ENCODE measurements around the gene PCAT7. TPM values are rescaled to one million over a fixed set of nuclear protein-coding genes. Genes with fewer than 3 reads are reported as not detected.

PCAT7 gene
- total RNA-seq, 1 donor from 2014 or later, result 0.08 TPM

DNA sequence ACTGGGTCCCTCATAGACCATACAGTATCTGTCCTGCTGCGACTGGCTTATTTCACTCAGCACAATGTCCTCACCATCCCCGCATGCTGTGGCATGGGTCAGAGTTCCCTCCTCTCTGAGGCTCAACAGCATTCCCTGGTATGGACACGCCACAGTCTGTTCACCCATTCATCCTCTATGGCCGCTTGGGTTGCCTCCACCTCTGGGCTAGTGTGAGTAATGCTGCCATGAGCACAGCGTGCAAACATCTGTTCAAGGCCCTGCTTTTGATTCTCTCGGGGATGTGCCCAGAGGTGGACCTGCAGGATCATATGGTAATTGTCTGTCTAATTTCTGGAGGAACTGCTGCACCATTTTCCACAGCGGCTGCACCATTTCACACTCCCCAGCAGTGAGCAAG is 44.2 kb downstream of the PCAT7 start:
- intact Hi-C loops (cut with DNase I), result no loop called here
- peak; percentile 33 for DNase-seq (ENCODE audit: low spot score)

DNA sequence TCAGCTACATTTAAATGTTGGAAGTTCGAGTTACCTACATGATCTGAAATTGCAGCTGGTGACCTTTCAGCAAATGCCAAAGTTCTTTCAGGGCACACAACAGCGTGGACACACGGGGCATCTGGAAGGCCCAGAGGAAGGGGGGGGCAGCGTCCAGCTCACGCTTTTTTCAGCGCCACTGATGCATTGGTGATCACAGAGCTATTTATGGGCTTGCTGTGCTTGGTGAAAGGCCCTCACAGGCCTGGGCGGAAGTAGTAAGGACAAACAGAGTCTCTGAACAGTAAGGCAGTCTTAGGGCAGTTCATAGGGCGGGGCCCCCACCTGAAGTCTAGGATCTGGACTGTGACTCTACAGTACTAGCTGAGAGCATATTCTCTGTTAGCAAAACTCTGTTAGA is 45.4 kb downstream of the PCAT7 start:
- intact Hi-C loops (cut with DNase I), result no loop called here
- DNase-seq (ENCODE audit: low spot score), result peak; percentile 49

DNA sequence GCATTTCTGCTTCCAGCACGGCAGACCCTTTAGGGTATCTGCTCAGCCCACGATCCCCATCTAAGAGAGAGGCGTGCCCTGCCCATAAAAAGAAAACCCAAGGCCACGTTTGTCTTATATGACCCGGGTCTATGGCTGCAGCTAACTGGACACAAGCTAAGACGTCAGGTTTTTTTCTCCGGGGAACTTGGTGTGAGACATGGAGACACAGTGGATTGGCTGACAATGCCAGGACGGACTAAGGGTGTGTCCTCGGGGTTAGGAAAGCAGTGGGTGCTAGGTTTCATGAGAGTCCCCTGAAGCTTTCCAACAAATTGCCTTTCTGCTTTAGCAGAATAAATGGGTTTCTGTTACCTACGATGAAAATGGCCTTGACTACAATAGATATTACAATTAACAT is 45.8 kb downstream of the PCAT7 start:
- DNase-seq (ENCODE audit: low spot score), result no peak
- intact Hi-C loops (cut with DNase I), result no loop called here

DNA sequence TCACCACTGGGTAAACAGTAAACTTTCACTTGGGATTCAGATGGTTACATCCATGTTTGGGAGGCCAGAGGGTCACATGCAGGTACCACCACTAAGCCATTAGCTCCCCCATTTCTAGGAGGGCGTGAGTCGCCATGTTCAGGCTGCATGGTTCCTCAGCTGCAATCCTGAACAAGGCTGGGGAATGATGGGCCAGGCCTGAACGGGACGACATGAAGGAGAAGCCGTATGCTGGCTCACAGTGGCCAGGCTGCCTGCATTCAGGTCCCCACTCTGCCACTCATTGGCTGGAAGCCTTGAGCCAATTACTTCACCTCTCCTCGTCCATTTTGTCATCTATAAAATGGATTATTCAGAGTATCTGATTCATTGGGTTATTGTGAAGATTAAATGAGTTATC is 47.8 kb downstream of the PCAT7 start:
- intact Hi-C loops (cut with DNase I), result no loop called here
- no peak for DNase-seq (ENCODE audit: low spot score)

DNA sequence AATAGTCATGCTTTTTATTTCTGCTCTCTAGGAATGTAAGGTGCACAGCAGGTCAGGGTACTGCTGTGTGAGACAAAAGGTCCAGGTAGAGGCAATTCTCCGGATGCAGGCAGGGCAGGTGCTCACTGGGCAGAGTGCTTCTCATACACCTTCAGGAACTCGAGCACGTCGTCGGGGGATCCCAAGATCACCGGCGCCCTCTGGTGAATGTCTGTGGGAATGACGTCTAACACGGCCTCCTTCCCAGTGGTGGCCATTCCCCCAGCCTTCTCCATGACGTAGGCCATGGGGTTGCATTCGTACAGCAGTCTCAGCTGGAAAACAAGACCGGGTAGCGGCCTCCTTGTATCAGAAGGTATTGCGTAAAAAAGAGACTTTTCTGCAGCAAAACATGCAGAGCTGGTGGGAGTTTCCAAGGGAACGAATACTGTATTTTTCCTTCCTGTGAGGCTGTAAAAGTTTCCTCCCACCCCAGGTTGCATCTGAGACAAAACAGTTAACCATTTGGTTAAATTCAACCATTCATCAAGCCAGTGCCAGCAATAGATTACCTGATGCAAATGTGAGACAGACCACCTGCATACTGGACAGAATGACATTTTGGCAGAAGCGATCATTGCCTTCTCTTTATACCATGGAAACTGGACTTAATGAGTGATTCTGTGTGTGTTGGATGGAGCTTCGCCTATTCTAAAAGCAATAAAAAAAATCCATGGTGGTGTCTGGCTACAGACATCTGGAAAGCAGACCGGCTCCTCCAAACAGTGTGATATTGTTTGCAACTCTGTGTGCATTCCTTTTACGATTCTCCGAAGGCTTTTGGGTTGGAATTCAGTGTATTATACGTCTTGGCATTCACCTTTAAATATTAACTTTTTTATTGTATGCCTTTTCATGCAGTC is 48.6 kb downstream of the PCAT7 start:
- intact Hi-C loops (cut with DNase I), result no loop called here
- DNase-seq (ENCODE audit: low spot score), result peak; percentile 84

DNA sequence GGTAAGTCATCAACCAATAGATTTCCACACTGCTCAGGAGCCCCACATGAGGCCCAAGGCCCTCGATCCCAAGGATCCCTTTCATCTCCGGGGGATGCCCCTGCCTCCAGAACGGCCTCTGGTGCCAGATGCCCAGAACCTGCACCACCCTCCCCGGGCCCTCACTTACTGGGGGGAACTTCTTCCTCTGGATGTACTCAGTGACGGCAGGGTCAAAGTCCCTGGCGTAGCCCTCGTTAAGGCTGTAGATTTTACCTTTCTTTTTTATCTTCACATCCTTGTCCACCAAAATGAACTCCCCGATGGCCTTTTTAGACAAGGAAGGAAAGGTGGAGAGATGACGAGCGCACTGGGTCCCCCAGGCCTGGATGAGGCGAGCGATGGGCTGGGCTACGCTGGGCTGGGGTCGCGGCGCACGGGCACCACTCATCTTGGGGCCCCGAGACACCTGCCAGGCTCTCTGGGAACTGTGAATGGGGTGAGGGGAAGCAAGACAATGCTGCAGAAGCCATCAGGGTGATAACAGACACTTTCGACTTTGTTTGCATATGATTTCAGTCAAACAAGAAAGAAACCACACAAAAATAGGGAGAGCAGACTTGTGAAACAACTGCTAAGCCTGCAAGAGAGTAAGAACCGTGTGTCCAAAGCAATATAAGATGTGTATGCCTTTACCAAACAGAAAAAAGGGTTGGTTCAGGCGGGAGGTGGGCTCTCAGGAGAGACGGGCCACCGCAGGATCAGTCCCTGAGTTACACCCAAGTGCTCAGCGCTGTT is 52.0 kb downstream of the PCAT7 start:
- intact Hi-C loops (cut with DNase I), result no loop called here
- DNase-seq (ENCODE audit: low spot score), result no peak

DNA sequence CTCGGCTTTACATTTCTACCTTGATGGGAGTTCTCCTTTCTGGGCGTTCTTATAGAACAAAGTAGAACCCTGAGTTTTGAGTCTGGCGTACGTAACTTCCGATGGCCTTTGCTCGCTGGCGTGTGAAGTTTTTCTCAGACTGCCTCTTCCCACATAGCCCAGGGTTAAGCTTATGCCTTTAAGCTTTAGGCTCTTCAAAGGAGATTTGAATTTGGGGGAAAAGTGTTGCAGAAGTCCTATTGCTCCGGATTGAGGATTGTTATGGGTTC is 52.5 kb downstream of the PCAT7 start:
- intact Hi-C loops (cut with DNase I), result no loop called here
- DNase-seq (ENCODE audit: low spot score), result no peak

DNA sequence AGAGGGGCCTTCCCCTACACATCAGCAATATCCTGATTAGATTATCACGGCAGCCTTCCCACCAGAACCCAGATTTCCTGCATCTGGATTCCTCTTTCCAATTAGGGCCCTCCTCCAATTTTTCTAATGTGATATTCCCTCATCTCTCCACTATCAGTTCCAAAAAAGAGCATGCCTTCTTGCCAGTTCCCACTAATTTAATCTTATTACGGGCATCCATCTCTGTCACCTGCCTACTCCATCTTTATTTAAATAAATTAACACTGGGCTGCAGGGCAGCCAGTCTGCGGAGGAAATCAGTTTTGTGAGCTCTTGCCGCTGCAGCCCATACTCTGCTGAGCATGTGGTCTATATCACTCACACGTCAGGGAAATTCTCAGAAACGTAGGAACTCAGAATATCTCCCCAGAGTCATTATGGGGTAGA is 55.3 kb downstream of the PCAT7 start:
- intact Hi-C loops (cut with DNase I), result no loop called here
- no peak for DNase-seq (ENCODE audit: low spot score)

DNA sequence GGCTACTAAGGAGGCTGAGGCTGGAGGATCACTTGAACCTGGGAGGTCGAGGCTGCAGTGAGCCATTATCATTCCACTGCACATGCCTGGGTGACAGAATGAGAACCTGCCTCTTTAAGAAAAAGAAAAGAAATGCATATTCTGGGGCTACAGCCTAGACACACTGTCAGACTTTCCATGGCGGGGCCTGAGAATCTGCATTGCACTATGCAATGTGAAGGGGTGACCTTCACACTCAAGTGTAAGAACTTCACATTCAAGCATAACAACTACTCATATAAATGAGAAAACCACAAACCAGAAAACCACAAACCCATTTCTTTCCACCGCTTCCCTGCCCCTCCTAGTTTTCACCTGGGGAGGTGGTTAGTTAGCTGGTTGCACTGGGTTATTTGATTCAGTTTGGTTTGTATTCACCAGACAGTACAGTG is 56.8 kb downstream of the PCAT7 start:
- intact Hi-C loops (cut with DNase I), result no loop called here

DNA sequence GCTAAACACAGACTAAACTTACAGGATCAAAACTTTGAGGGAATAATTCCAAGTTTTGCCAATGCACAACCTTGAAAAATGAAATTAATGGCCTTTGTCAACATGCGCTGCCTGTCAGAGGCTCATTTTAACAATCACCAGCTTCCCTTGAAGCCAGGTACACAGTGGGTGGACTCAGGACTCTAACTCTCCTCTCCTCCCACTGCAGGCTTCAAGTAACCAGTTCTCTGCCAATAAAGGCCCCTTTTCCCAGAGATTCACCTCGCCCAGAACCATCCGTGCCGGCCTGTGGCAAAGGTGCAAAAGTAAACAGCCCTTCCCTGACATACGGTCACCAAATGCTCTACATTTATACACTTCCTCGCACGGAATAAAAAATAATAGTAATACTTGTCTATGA is 57.2 kb downstream of the PCAT7 start:
- intact Hi-C loops (cut with DNase I), result no loop called here
- no peak for DNase-seq (ENCODE audit: low spot score)

More for the DNA sequence above, 56.8 kb downstream of the PCAT7 start:
- no peak for DNase-seq (ENCODE audit: low spot score)

DNA sequence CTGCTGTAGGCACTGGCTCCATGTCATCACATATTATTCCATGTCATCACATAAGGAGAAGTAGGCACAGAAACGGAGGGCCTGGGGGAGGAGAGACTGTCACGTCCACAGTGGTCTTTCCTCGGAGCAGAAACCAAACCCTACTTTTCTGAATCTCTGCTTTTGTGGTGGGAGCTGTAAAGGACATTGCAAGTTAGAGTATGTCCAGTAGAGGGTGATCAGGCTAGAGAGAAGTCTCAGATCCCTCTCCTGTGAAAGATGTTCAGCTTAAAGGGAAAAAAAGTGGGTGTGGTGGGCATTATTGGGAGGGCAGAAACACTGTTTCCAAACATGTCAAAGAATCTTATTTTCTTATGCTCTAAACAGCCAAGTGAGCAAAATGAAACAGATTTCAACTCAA is 58.1 kb downstream of the PCAT7 start:
- no peak for DNase-seq (ENCODE audit: low spot score)
- intact Hi-C loops (cut with DNase I), result no loop called here

DNA sequence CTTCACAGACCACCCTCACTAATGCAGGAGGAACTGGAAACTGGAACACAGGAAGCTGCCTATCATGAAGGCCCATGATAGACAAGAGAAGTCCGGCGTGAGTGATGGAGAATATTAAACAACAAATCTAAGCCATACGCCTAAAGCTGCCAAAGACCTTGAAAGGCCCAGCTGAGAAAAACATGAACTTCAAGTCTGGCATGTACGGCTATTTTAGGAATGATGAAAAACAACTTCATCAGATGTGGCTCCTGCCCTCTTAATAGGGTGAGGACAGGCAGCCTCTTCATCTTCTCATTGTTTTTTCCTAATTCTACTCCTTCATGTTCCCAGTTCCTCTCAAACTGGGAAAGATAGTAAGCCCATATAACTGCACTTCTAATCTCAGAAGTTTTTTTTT is 64.1 kb downstream of the PCAT7 start:
- intact Hi-C loops (cut with DNase I), result no loop called here
- no peak for DNase-seq (ENCODE audit: low spot score)

Other genes with a start within 250 kb of the PCAT7 start
- gene NUTM2F, start 226.4 kb upstream of the PCAT7 start, total RNA-seq, result not detected
- not detected for gene FBP2, start 38.7 kb downstream of the PCAT7 start, total RNA-seq
- 0.92 TPM for gene FBP1, start 84.4 kb downstream of the PCAT7 start, total RNA-seq
- 260 TPM for gene AOPEP, start 171.6 kb downstream of the PCAT7 start, total RNA-seq